AG09309 (cell line): ENCODE data around the gene FXYD7.
"Not testable (repeated sequence)": the region's sequence is repeated elsewhere in the genome, so short reads cannot be mapped to it uniquely, and the experiment has no call there.

Experiments used
- DNase-seq: peaks from one replicate; pipeline ENCODE4 v3.0.0-alpha.2; 2010; ENCODE audit warnings: low read depth
- H3K4me3 ChIP-seq: 2 replicates; pipeline ENCODE4 v1.5.1; 2011; ENCODE audit warnings: mild to moderate bottlenecking, low read depth, low read length, moderate library complexity; ENCODE audit not compliant: control insufficient read depth
- TF ChIP-seq, protein P1 (sequence below): IDR thresholded peaks from 2 replicates; pipeline ENCODE4 v1.5.1; 2011; ENCODE audit warnings: mild to moderate bottlenecking, low read depth, low read length, inconsistent platforms; ENCODE audit not compliant: insufficient read depth, control insufficient read depth; ENCODE audit errors: missing control alignments

The FXYD7 gene

DNA sequence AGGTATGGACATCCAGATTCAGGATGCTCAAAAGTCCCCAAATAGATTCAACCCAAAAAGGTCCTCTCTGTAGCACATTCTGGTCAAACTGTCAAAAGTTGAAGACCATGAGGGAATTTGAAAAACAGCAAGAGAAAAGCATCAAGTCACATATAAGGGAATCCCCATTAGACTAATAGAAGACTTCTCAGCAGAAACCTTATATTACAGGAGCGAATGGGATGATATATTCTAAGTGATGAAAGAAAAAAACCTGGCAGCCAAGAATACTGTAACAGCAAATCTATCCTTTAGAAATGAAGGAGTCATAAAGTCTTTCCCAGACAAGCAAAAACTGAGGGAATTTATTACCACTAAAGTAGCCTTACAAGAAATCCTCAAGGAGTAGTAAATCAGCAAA lies 41.2 kb downstream of the FXYD7 start:
- TF ChIP-seq, protein P1, sequence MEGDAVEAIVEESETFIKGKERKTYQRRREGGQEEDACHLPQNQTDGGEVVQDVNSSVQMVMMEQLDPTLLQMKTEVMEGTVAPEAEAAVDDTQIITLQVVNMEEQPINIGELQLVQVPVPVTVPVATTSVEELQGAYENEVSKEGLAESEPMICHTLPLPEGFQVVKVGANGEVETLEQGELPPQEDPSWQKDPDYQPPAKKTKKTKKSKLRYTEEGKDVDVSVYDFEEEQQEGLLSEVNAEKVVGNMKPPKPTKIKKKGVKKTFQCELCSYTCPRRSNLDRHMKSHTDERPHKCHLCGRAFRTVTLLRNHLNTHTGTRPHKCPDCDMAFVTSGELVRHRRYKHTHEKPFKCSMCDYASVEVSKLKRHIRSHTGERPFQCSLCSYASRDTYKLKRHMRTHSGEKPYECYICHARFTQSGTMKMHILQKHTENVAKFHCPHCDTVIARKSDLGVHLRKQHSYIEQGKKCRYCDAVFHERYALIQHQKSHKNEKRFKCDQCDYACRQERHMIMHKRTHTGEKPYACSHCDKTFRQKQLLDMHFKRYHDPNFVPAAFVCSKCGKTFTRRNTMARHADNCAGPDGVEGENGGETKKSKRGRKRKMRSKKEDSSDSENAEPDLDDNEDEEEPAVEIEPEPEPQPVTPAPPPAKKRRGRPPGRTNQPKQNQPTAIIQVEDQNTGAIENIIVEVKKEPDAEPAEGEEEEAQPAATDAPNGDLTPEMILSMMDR = no peak
- no peak for DNase-seq
- H3K4me3 ChIP-seq = no peak overlapping the region

DNA sequence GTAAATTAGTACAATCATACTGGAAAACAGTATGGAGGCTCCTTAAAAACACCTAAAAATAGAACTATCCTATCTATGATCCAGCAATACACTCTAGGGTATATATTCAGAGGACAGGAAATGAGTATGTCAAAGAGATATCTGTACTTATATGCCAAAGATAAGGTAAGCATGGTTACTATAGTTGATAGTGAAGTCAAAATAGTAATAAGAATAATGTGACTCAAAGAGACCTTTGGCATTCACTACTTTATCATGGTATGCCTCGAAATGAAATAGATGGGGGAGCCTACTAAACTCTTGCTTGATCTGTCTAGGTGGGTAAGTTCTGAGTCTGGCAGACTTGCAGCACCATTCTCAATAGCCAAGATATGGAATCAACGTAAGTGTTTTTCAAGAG lies 41.8 kb downstream of the FXYD7 start:
- DNase-seq = no peak
- no peak overlapping the region for H3K4me3 ChIP-seq
- TF ChIP-seq, protein P1 = no peak

DNA sequence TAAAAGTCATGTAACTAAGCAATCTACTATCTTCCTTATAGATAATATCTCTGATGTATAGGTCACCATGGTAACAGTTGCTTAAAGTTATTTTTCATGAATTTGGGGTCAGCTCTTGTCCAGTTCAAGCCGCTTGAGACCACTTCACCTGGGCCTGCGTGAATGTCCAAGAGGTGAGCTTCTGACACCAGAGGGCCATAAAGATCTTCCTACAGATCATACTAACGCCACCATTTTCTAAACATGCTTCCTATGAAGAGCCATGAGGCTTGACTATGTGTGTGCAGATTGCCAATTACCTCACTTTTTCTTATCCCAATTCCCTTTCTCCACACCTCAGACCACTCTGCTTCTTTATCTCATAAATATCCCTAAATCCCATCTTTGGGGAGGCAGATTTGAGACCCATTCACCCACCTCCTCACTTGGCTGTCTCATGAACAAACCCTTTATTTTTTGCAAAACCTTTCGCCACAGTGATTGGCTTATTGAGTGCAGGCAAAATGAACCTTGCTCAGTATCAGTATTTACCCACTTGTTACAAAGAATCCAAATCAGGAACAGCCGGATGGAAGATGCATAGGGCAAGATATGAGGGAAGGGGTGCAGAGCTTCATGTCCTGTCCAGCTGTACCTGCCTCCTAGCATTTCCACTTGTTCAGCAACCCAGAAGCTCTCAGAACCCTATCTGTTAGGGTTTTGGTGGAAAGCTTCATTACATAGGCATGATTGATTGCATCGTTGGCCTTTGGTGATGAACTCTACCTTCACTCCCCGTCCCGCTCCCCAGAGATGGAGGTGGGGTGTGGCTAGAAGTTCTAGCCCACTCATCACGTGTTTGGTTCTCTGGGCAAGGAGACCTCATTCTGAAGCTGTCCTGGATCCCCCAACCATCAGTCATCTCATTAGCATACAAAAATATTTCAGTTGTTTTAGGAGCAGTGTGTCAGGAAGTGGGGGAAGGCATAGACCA lies 51.2 kb downstream of the FXYD7 start:
- no peak for DNase-seq
- TF ChIP-seq, protein P1 = no peak
- H3K4me3 ChIP-seq = no peak overlapping the region

DNA sequence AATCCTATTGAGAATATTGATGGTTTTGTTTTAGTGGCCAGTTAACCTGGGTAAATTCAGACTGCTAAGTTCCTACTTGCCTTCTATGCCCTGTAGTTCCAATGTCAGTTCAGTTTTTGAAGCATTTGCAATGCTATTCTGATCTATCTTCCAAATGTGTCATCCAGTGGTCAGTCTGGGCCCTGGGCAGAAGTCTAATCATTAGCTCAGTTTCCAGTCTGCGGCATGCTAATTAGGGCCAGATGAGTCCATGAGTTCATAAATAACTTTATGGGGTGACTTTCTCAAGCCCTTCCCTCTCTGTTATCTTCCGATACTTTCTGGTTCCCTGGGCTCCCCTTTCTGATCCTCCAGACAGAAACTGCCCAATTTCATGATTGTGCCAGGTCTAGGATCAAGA lies 52.8 kb downstream of the FXYD7 start:
- TF ChIP-seq, protein P1 = no peak
- peak; percentile 34 for DNase-seq
- H3K4me3 ChIP-seq = no peak overlapping the region

DNA sequence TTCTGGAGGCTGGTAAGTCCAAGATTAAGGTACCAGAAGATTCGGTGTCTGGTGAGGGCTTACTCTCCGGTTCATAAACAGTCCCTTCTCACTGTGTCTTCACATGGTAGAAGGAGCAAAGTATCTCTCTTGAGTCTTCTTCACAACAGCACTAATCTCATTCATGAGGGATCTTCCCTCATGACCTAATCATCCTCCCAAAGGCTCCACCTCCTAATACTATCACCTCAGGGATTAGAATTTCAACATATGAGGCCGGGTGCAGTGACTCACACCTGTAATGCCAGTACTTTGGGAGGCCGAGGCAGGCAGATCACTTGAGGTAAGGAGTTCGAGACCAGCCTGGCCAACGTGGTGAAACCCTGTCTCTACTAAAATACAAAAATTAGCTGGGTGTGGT lies 53.8 kb downstream of the FXYD7 start:
- not testable (repeated sequence) for H3K4me3 ChIP-seq, DNase-seq

DNA sequence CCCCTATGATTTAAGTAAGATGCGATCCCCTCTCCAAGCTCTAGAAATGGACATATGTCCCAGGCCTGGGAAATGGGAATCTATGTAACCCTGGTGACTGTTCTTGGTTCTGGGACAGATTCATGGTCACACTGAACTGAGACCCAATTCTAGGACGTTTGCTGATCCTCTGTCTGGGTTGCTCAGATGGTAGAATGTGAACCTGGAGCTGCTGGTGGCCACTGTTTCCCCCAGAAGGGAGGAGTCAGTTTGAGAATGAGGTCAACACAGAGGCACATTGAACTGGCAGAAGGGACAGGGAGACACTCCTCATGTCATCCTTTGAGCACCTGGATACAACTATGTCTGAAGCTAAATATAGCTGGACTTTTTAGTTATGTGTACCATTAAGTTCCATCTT lies 56.4 kb downstream of the FXYD7 start:
- no peak for DNase-seq
- TF ChIP-seq, protein P1 = no peak
- no peak overlapping the region for H3K4me3 ChIP-seq
